Measurements from ENCODE around the gene COLEC12.

- TF ChIP-seq CTCF (IDR thresholded peaks at IDR 0.05) (no peak), POLR2A (IDR thresholded peaks at IDR 0.05) (no peak)
These were observed 25.1 kb downstream of the COLEC12 start for GRCh38 chr18:475202-476031.

All from testis (tissue), 2 donors.